HG03460 (cell line): ENCODE data around the gene SPC24.
"Not testable (repeated sequence)": the region's sequence is repeated elsewhere in the genome, so short reads cannot be mapped to it uniquely, and the experiment has no call there.

Experiments
- ATAC-seq: cut with Tn5 transposase; IDR thresholded peaks from one replicate; pipeline ENCODE4 v1.9.1; 2021; ENCODE audit not compliant: unreplicated experiment

Gene SPC24

DNA sequence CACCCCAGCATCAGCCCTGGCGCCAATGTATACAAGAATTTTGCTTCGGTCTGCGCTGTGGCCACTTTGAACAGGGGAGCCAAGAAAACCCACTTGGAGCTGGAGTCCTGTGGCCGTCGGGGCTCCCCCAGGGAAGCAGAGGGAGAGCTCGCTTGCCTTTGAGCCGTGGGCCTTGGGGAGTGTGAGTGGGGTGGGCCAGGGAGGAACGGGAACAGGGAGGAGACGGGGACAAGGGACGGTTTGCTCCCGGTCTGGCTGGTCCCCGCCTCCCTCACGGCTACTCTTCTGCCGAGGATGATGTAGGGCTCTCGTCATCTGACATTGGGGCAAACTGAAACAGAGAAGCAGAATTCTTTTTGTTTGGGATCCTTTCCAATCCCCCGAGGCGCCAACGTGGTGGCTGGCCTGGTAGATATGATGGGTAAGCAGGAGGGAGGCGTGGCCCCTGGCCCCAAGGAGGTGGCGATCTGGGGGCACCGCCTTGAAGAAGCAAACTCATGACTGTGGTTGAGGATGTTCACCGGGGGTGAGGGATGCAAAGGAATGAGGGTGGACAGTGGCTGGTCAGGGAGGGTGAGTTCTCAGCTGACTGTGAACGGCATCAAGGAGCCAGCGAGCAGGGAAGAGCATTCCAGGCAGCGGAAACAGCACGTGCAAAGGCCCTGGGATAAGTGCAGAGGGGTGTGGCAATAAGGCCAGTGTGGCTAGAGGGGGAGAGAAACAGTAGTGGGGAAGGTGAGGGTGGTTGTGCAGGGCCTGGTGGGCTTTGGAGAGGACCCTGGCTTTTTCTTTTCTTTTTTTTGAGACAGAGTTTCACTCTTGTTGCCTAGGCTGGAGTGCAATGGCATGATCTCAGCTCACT is 10.9 kb upstream of the SPC24 start:
- ATAC-seq: no peak

DNA sequence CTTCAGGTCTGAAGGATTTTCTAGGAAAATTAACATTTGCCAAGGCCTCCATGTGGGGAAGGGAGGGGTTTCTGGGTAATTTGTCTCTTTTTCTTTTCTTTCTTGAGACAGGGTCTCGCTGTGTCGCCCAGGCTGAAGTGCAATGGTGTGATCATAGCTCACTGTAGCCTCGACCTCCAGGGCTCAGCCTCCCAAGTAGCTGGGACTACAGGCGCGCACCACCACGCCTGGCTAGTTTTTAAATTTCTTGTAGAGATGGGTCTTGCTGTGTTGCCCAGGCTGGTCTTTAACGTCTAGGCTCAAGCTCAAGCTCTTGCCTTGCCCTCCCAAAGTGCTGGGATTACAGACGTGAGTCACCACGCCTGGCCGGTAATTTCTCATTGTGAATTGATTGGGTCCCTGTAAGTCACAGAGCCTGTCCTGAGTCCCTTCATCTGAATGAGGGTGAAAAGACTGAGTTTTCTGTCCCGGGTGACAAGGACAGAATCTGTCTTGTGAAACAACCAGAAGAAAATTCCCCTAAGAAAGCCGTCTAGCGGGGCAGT is 10.0 kb upstream of the SPC24 start:
- no peak for ATAC-seq

DNA sequence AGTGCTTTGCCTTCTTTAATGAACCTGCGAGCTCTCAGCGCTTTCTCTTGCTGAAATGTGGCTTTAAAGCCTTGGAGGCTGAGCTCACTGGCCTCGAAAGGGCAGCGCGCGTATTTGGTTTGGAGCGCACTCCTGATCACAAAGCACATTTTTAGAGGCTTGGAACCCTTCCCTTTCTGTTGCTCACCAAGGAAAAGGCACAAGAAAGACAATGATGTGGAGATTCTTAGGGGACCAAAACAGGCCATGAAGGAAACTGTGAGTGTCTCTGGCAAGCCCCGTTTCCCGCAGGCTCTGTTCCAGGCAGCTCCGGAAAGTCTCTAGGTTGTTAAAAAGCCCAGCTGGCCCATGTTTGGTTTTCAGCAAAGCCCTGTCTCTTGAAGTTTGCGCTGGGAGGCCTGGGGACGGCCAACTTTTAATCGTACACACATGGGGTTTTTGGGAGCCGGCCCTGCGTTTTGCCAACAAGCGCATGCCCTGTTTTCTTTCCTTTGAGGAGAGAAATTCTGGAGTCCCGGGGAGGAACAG is 9.4 kb upstream of the SPC24 start:
- ATAC-seq: no peak

DNA sequence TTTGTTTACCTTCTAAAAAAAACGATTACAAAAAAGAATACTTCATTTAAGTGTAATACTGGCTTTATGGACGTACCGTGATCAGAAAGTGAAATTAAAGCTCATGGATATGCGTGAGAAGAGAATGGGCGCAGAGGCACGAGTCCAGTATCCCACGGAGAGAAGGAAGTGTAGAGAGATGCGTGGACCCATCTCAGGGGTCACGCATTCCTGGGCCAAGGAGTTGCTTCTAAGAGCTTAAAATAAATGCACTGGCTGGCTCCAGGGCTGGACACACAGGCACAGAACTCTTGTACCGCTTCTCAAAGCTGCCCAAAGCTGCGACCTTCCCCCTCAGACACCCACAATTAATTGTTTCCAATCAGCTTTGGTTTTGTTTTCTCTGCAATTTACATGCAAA is 8.7 kb upstream of the SPC24 start:
- no peak for ATAC-seq

DNA sequence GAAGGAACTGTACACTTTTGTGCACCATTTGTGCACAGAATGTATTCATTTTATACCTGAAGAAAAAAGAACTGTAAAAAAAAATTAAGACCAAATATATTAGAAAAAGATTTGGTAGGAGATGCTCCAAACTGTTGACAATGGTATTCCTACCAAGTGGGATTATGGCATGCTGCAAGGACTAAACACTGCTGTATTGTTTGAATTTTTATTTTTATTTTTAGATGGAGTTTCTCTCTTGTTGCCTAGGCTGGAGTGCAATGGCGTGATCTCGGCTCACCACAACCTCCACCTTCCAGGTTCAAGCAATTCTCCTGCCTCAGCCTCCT is 4.8 kb upstream of the SPC24 start:
- not testable (repeated sequence) for ATAC-seq

DNA sequence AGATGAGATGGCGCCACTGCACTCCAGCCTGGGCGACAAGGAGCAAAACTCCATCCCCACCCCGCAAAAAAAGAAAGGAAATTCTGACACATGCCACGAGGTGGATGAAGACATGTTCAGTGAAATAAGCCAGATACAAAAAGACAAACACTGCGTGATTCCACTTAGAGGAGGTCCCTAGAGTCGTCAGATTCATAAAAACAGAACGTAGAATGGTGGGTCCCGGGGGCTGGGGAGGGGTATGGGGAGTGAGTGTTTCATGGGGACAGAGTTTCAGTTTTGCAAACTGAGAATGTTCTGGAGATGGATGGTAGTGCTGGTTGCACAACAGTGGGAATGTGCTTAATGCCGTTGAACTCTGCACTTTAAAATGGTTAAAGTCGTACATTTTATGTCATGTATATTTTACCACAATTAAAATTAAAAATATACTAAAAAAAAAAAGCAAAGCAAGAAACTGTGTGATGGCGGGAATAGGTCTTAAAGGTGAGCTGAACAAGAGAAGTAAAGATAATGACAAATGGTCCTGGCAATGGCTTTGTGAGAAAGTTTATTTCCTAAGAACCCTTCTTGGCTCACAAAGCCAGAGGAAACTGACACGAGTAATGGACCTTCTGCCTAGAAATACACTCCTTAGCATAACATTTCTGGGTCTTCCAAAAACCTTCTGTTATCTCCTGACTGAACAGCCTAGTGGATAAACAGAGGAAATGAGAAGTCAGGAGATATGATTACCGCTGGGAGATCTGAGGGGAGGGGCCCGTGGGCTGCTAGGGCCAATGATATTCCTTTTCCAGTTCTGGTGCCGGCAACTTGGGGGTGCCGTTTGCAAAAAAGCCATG is 4.2 kb upstream of the SPC24 start:
- no peak for ATAC-seq

DNA sequence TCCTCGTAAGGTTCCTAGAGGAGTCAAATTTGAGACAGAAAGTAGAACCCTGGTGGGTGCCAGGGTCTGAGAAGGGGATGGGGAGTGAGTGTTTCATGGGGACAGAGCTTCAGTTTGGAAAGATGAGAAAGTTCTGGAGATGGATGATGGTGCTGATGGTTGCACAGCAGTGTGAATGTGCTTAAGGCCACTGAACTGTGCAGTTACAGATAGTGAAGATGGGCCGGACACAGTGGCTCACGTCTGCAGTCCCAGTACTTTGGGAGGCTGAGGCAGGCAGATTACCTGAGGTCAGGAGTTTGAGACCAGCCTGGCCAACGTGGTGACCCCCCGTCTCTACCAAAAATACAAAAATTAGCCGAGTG is 917 bp downstream of the SPC24 start:
- no peak for ATAC-seq

DNA sequence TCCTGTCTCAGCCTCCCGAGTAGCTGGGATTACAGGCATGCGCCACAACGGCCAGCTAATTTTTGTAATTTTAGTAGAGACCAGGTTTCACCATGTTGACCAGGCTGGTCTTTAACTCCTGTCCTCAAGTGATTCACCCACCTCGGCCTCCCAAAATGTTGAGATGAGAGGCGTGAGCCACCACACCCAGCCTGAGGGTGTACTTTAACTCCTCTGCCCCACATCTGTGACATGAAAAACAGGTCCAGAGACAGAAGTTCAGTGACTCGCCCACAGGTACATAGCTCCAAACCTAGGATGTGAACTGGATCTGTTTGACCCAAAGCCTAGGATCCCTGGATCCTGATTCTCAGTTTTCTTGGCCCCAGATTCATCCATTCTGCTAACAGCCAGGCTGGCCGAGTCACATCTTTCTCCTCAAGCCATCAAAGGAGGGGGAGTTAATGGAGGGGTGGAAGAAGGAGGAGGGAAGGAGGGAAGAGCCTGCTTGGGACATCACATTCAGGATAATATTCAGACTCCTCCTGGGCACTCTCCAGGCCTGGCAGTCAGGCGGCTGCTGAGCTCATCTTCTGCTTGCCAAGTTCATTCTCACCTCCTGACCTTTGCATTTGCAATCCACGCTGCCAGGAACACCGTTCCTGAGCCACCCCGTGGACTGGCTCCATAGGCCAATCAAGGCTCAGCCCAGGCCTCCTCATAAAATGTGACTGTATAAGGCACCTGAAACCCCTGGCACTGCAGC is 3.1 kb downstream of the SPC24 start:
- no peak for ATAC-seq

DNA sequence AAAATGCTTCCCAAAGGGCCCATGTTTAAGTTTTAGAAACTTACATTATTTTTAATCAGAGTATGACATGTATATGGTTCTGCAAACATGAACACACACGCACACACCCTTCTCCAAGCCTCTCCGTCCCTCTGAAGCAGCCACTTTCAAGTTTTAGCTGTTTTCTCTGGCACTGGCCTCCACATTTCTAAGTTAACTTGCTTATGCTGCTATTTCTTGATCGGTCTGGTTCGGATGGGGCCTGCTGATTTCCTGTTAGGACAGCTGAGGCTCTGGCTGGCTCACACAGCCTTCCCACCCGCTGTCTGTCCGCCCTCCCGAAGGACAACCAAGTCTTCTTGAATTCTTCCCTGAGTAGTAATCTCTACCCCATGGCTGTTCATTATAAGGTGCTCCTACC is 4.4 kb downstream of the SPC24 start:
- no peak for ATAC-seq

DNA sequence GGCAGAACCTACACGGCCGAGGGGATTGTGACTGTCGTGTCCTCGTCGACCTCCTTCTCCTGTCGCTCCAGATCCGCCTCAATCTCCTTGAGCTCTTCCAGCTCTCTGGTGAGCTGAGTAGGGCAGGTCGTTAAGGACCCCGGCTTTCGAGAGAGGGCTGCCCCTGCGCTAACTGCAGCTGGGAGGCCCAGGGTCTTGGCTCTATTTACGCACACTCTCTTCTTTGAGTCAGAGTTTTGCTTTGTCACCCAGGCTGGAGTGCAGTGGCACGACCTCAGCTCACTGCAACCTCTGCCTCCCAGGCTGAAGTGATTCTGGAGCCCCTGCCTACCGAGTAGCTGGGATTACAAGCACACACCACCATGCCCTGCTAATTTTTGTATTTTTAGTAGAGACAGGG is 7.6 kb downstream of the SPC24 start:
- ATAC-seq: no peak

DNA sequence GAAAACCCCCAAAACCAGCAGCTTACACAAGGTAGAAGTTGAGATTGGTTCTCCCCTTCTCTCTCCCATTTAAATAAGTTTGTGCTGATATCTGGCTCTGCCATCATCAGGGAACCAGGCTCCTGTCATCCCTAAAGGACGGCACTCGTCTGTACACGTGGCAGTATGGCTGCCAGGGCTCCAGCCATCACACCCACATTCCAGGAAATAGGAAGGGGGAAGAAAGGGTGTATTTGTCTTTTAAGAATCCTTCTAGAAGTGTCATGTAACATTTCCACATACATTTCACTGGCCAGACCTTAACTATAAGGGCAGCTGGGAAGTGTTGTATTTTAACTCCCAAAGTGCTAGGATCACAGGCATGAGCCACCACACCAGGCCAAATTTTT is 10.1 kb downstream of the SPC24 start:
- ATAC-seq: no peak

DNA sequence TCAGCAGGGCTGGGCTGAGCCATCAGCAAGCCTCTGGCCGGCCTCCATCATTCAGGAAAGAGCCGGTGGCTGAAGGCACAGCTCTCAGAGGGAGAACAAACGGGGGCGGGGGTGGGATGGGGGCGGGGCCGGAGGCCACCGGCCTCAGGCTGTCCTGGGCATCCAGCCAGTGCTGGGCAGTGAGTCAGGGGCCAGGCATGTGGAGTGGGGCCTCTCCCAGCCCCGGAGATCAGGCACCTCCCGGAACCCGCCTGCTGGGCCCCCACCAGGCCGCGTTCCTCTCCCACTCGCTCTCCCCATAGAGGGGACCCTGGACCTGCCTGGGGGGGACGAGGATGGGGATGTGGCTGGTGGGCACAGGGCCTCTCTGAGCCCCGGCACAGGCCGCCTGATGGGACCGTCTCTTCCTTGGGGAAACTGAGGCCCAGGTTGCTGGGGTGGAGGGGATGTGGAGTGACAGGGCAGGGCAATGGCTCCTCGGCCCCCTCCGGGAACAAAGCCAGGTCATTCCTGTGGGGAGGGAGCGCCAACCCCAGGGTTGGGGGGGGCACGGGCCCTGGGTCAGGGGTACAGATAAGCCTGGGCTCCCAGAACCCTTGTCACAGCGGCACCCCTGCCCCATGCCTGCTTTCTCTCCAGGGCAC is 12.9 kb downstream of the SPC24 start:
- ATAC-seq: no peak

DNA sequence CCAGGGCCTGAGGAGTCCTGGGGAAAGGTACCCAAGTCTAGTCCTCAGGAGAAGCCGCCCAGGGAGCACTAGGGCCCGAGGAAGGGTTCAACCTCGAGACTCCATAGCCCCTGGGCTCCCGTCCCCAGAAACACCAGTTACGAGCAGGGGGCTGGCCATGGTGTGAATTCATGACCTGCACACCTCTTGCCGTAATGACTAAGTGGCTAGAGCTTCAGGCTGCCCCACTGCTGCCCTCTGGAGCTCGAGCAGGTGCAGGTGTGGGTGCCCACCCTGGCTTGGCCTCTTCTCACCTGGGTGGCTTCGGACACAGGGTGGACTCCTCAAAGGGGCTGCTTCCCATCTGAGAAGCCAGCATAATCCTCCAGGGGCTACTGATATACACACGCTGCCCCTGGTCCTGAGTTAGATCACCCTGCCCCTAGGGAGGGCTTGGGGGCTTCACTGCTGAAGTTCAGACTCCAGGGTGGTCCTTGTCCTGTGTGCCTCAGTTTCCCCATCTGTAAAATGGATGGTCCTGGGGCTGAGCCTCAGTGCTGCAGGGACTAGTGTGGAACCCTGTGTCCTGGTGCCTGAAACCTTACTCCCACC is 13.6 kb downstream of the SPC24 start:
- ATAC-seq: no peak

DNA sequence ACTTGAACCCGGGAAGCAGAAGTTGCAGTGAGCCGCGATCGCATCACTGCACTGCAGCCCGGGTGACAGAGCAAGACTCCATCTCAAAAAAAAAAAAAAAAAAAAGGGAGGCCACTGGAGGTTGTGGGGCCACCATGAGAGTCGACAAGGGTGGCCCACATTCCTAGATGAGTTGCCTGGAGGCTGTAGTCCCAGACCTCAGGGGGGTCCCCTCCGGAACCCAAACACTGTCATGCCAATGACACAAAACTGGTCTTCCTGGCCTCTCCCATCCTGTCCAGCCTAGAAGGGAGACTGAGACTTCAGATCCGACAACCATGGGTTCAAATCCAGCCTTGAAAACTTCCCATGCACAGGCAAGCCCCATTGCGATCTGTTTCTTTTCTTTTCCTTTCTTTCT is 14.7 kb downstream of the SPC24 start:
- no peak for ATAC-seq

DNA sequence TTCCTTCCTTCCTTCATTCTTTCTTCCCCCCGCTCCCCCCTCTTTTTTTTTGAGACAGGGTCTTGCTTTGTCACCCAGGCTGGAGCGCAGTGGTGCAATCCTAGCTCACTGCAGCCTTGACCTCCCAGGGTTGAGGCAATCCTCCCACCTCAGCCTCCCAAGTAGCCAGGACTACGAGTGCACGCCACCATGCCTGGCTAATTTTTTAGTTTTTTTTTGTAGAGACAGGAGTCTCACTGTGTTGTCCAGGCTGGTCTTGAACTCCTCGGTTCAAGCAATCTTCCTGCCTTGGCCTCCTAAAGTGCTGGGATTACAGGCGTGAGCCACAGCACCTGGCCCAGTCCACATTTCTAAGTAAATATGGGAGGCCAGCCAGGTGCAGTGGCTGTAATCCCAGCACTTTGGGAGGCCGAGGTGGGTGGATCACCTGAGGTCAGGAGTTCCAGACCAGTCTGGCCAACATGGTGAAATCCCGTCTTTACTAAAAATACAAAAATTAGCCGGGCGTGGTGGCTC is 15.5 kb downstream of the SPC24 start:
- not testable (repeated sequence) for ATAC-seq

DNA sequence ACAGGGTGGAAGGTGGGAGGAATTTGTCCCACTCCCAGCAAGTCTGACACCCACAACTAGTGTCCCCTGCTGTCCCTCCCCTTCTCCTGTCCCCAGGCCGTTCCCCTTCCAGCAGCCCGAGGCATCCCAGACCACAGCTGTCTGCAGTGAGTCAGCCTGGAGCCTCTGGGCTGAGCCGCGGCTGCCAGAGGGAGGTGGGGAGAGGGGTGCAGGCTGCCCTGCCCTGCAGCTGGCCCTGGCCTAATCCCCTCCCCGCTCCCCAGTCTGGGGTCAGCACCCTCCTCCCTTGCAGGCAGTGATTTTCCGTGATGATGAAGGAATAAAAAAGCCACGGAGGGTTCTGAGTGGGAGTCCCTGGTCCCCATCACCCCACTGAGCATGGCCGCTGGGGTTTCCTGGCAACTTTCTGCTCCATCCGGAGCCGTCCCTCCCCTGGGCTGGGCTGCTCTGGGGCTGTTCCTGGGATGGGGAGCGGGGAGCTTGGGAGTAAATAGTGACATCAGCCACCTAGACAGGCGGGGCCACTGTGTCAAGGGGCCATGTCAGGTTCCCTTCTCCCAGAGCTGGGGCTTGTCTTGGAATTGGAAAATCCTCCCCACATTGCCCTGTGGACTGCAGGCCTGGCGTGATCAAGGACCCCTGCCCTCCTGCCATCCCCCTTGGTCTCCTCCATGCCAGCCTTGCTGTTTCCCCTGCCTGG is 16.8 kb downstream of the SPC24 start:
- ATAC-seq: no peak

DNA sequence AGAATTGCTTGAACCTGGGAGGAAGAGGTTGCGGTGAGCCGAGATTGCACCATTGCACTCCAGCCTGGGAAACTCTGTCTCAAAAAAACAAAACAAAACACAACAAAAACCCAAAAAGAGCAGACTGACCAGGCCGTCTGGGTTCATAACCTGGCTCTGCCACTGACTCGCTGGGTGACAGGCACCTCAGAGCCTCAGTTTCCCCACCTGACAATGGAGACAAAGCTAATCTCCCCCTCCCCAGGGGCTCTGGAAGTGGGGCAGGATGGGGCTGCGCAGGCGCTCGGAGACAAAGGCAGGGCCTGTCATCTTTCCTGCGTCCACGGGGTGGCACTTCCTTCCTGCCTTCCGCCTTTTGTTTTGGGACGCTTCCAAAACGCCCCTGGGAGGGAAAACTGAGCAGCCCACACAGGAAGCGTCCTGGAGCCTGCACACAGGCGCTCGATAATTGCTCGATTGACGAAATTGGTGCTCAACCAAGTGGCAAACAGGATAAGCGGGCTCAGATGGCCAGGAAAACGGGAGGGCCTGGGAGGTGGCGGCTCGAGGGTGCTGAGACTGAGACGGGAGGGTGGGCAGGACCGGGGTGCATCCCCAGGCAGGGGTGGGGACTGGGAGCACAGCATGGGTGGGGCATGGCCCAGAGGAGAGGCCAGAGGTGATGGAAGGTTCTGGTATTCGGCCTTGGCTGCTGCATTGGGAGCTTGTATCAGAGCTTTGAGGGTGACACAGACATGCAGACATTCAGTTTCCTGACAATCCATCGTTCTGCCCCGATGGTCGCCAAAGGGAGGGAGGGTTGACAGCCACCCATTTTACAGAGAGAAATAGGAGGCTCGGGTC is 17.8 kb downstream of the SPC24 start:
- ATAC-seq: no peak

DNA sequence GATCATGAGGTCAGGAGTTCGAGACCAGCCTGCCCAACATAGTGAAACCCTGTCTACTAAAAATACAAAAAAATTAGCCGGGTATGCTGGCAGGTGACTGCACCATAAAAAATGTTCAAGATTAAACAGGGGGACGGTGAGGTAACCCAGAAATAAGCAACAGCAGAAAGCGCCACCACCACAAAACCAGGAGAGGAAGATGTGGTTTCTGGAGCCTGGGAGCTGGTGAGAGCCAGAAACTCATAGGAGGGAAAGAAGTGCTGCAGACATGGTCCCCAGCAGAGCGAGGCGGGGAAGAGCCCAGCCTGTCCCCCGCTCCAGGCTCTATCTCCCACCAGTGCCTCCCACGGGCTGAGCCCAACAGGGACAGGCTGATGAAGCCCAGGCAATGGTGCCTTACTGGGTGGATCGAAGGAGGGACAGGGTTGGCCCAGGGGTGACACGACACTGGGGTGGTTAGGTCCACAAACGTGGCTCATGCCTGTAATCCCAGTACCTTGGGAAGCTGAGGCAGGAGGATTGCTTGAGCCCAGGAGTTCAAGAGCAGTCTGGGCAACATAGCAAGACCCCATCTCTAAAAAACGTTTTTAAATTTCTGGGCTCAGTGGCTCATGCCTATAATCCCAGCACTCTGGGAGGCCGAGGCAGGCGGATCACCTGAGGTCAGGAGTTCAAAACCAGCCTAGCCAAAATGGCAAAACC is 19.0 kb downstream of the SPC24 start:
- ATAC-seq: no peak
